BLaER1 treated with 17β-estradiol and CSF1 and Interleukin-3, amounts not matched to agents 10 nM and 100 nM (cell line): ENCODE measurements around the gene EMID1.
"Not testable (repeated sequence)": the region's sequence is repeated elsewhere in the genome, so short reads cannot be mapped to it uniquely, and the experiment has no call there.

Source experiments
- H3K27ac ChIP-seq, 11 experiments: shearing (Covaris generic); formaldehyde crosslinking; 2 replicates each; pipeline ENCODE4 v1.8.1; 2022
- H3K27me3 ChIP-seq, 11 experiments: shearing (Covaris generic); formaldehyde crosslinking; 2 replicates each; pipeline ENCODE4 v1.8.1; 2022
- H3K36me3 ChIP-seq, 11 experiments: shearing (Covaris generic); formaldehyde crosslinking; 2 replicates each; pipeline ENCODE4 v1.8.1; 2022
- H3K4me1 ChIP-seq, 10 experiments: shearing (Covaris generic); formaldehyde crosslinking; 2 replicates each; pipeline ENCODE4 v1.8.1; 2022
- H3K4me2 ChIP-seq, 11 experiments: shearing (Covaris generic); formaldehyde crosslinking; 2 replicates each; pipeline ENCODE4 v1.8.1; 2022
- H3K4me3 ChIP-seq, 10 experiments: shearing (Covaris generic); formaldehyde crosslinking; 2 replicates each; pipeline ENCODE4 v1.8.1; 2022
- H3K9ac ChIP-seq, 11 experiments: shearing (Covaris generic); formaldehyde crosslinking; 2 replicates each; pipeline ENCODE4 v1.8.1; 2022
- H3K9me3 ChIP-seq, 11 experiments: shearing (Covaris generic); formaldehyde crosslinking; replicated peaks in 1 of 11; 2 replicates each; pipeline ENCODE4 v1.8.1; 2022
- H4K20me1 ChIP-seq, 11 experiments: shearing (Covaris generic); formaldehyde crosslinking; 2 replicates each; pipeline ENCODE4 v1.8.1; 2022
- Cebpa-rat ChIP-seq, 11 experiments: shearing (Covaris generic); IDR thresholded peaks; 2 replicates each; pipeline ENCODE4 v1.8.1; 2022

EMID1 gene

GRCh38 chr22:29226351-29226981, 20.8 kb downstream of the EMID1 start:
- no peak overlapping the region for H3K27ac ChIP-seq
- TF ChIP-seq Cebpa-rat (IDR thresholded peaks at IDR 0.05): no peak
- H4K20me1 ChIP-seq: peaks cover 0 to 20% (median 0%) of the 10 kb centered on the region in 11 experiments; a peak in 6 of 22 replicates
- peaks cover 0 to 11% (median 3%) of the 10 kb centered on the region in 10 experiments; a peak in 9 of 20 replicates for H3K4me1 ChIP-seq
- no peak overlapping the region for H3K4me2 ChIP-seq
- H3K4me3 ChIP-seq: no peak overlapping the region
- H3K27me3 ChIP-seq: no peaks in the 10 kb centered on the region; a peak in 1 of 22 replicates
- H3K36me3 ChIP-seq: no peaks in the 10 kb centered on the region
- no peak overlapping the region for H3K9ac ChIP-seq
- no peaks in the 10 kb centered on the region for H3K9me3 ChIP-seq

GRCh38 chr22:29230972-29231875, 25.5 kb downstream of the EMID1 start:
- H3K36me3 ChIP-seq: no peaks in the 10 kb centered on the region
- peaks cover 0 to 13% (median 0%) of the 10 kb centered on the region in 11 experiments; a peak in 5 of 22 replicates for H4K20me1 ChIP-seq
- peaks cover 9 to 13% (median 11%) of the 10 kb centered on the region in 11 experiments; a peak in 20 of 22 replicates for H3K9me3 ChIP-seq

GRCh38 chr22:29231971-29232959, 26.6 kb downstream of the EMID1 start:
- Histone ChIP-seq H3K4me3 (no peak overlapping the region), H3K36me3 (no peaks in the 10 kb centered on the region), H3K4me1 (no peaks in the 10 kb centered on the region; a peak in 1 of 20 replicates), H4K20me1 (peaks cover 0 to 10% (median 0%) of the 10 kb centered on the region in 11 experiments; a peak in 3 of 22 replicates), H3K9ac (no peak overlapping the region), H3K27me3 (no peaks in the 10 kb centered on the region), H3K4me2 (no peak overlapping the region), H3K9me3 (peaks cover 9 to 13% (median 11%) of the 10 kb centered on the region in 11 experiments; a peak in 20 of 22 replicates), H3K27ac (no peak overlapping the region)
- no peak for TF ChIP-seq Cebpa-rat (IDR thresholded peaks at IDR 0.05)

More at GRCh38 chr22:29230972-29231875, 25.5 kb downstream of the EMID1 start:
- Histone ChIP-seq H3K4me2 (no peak overlapping the region), H3K27ac (no peak overlapping the region), H3K27me3 (no peaks in the 10 kb centered on the region), H3K4me1 (no peaks in the 10 kb centered on the region; a peak in 1 of 20 replicates), H3K4me3 (no peak overlapping the region), H3K9ac (no peak overlapping the region)
- TF ChIP-seq Cebpa-rat (IDR thresholded peaks at IDR 0.05): no peak

GRCh38 chr22:29233277-29233877, 27.7 kb downstream of the EMID1 start:
- peaks cover 0 to 10% (median 0%) of the 10 kb centered on the region in 11 experiments; a peak in 3 of 22 replicates for H4K20me1 ChIP-seq
- no peak overlapping the region for H3K27ac ChIP-seq
- H3K36me3 ChIP-seq: no peaks in the 10 kb centered on the region
- no peak overlapping the region for H3K4me2 ChIP-seq
- H3K9me3 ChIP-seq: peaks cover 9 to 13% (median 11%) of the 10 kb centered on the region in 11 experiments; a peak in 20 of 22 replicates
- no peaks in the 10 kb centered on the region; a peak in 1 of 20 replicates for H3K4me1 ChIP-seq
- H3K9ac ChIP-seq: no peak overlapping the region
- H3K27me3 ChIP-seq: no peaks in the 10 kb centered on the region
- H3K4me3 ChIP-seq: no peak overlapping the region
- TF ChIP-seq Cebpa-rat (IDR thresholded peaks at IDR 0.05): no peak

- H3K4me2 ChIP-seq, H3K27me3 ChIP-seq, H3K9ac ChIP-seq, H4K20me1 ChIP-seq, H3K36me3 ChIP-seq, H3K27ac ChIP-seq, H3K4me3 ChIP-seq, H3K4me1 ChIP-seq: not testable (repeated sequence)
- peaks cover 44 to 54% (median 50%) of the 10 kb centered on the region in 11 experiments for H3K9me3 ChIP-seq
Measured at GRCh38 chr22:29240481-29240880, 34.8 kb downstream of the EMID1 start.

DNA sequence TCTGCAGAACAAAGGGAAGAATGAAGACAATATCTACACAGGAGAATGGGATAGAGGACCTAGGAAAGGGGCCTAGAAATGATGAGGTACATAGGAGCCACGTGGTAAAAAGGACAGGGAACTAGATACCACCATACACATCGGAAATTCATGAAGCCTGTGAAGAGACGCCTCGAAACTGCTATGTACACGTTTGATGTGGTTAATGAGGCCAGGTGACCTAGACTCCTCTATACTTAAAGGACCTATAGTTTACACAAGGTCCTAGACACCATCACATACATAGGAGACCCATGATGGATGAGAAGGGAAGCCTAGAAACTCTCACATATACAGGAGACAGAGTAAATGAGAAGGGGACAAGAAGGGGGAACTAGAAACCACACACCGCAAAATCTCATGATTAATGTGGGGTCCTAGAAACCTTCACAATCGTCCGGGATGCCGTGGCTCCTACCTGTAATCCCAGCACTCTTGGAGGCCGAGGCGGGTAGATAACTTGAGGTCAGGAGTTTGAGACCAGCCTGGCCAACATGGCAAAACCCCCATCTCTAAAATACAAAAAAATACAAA, 38.3 kb downstream of the EMID1 start:
- TF ChIP-seq Cebpa-rat (IDR thresholded peaks at IDR 0.05): no peak
- Histone ChIP-seq H3K27me3 (peaks cover 0 to 5% (median 0%) of the 10 kb centered on the region in 11 experiments; a peak in 1 of 22 replicates), H3K9ac (no peak overlapping the region), H3K4me3 (no peak overlapping the region), H3K4me1 (peaks cover 0 to 5% (median 0%) of the 10 kb centered on the region in 10 experiments; a peak in 1 of 20 replicates), H3K4me2 (no peak overlapping the region), H4K20me1 (peaks cover 0 to 13% (median 0%) of the 10 kb centered on the region in 11 experiments; a peak in 2 of 22 replicates), H3K36me3 (no peaks in the 10 kb centered on the region), H3K27ac (no peak overlapping the region), H3K9me3 (peaks cover 44 to 51% (median 48%) of the 10 kb centered on the region in 11 experiments)

- TF ChIP-seq Cebpa-rat (IDR thresholded peaks at IDR 0.05): no peak
- H3K9ac ChIP-seq: no peak overlapping the region
- H4K20me1 ChIP-seq: peaks cover 0 to 13% (median 0%) of the 10 kb centered on the region in 11 experiments; a peak in 2 of 22 replicates
- H3K4me2 ChIP-seq: no peak overlapping the region; a peak in 1 of 22 replicates
- H3K4me3 ChIP-seq: no peak overlapping the region
- peaks cover 35 to 41% (median 38%) of the 10 kb centered on the region in 11 experiments for H3K9me3 ChIP-seq
- H3K27me3 ChIP-seq: peaks cover 0 to 5% (median 0%) of the 10 kb centered on the region in 11 experiments; a peak in 1 of 22 replicates
- H3K4me1 ChIP-seq: peaks cover 0 to 5% (median 0%) of the 10 kb centered on the region in 10 experiments; a peak in 1 of 20 replicates
- no peaks in the 10 kb centered on the region for H3K36me3 ChIP-seq
- no peak overlapping the region for H3K27ac ChIP-seq
Measured at GRCh38 chr22:29244785-29245625, 39.3 kb downstream of the EMID1 start.
